SK-N-SH (cell line): ENCODE data around the gene PITPNM3. TPM values are rescaled to one million over a fixed set of nuclear protein-coding genes. Genes with fewer than 3 reads are reported as not detected.

ENCODE experiments used
- CTCF ChIA-PET: fragments of 300-600, 350-600 bp; formaldehyde crosslinking; extraction: SDS; loops from one replicate; lab custom pipeline; 2021; lab: Yijun Ruan, JAX
- POLR2A ChIA-PET: fragments of 350-600 bp; sonication (Branson Sonifier 250); formaldehyde crosslinking; extraction: SDS; loops from one replicate; lab custom pipeline; 2020; ENCODE audit warnings: antibody characterized with exemption, inconsistent platforms; lab: Yijun Ruan, JAX
- DNase-seq: peaks from one replicate; pipeline ENCODE4 v3.0.0; 2012
- H2AFZ ChIP-seq: fragments of 200-600 bp; sonication (generic); 2 replicates; pipeline ENCODE4 v1.8.1; 2016; ENCODE audit warnings: antibody characterized with exemption, mild to moderate bottlenecking, low read depth
- H3F3A ChIP-seq: fragments of 200-600 bp; sonication (generic); replicated peaks from 2 replicates; pipeline ENCODE3; 2016; ENCODE audit warnings: antibody characterized with exemption, mild to moderate bottlenecking; ENCODE audit not compliant: insufficient read depth
- H3K27ac ChIP-seq, 2 experiments: fragments of 200-500 bp in 1 of 2; fragments of 200-600 bp in 1 of 2; sonication (Bioruptor generic) in 1 of 2; sonication (generic), shearing (Covaris generic) in 1 of 2; 2 replicates each; pipeline versions ENCODE4 v1.5.1 to v1.6.1; 2014 to 2016; ENCODE audit warnings: low read depth in 2 of 2, inconsistent platforms in 1 of 2, low read length in 1 of 2, mild to moderate bottlenecking in 1 of 2, mixed read lengths in 1 of 2
- H3K27me3 ChIP-seq: fragments of 200-600 bp; sonication (generic), shearing (Covaris generic); 2 replicates; pipeline ENCODE4 v1.6.1; 2016; ENCODE audit warnings: mixed run types; ENCODE audit not compliant: insufficient read depth
- H3K36me3 ChIP-seq, 2 experiments: fragments of 200-500 bp in 1 of 2; fragments of 200-600 bp in 1 of 2; sonication (Bioruptor generic) in 1 of 2; sonication (generic) in 1 of 2; replicated peaks in 1 of 2; 2 replicates each; pipeline versions ENCODE3 to v1.5.1; 2014 to 2016; ENCODE audit warnings: low read length in 1 of 2, mild to moderate bottlenecking in 1 of 2; ENCODE audit not compliant: insufficient read depth in 2 of 2, control insufficient read depth in 1 of 2
- H3K4me1 ChIP-seq, 2 experiments: fragments of 200-500 bp in 1 of 2; fragments of 200-600 bp in 1 of 2; sonication (Bioruptor generic) in 1 of 2; sonication (generic), shearing (Covaris generic) in 1 of 2; 2 replicates each; pipeline versions ENCODE4 v1.5.1 to v1.6.1; 2014 to 2016; ENCODE audit warnings: low read depth in 1 of 2, low read length in 1 of 2, mixed run types in 1 of 2; ENCODE audit not compliant: insufficient read depth in 2 of 2, control insufficient read depth in 1 of 2
- H3K4me2 ChIP-seq: fragments of 200-600 bp; sonication (generic), shearing (Covaris generic); 2 replicates; pipeline ENCODE4 v1.6.1; 2017; ENCODE audit warnings: mixed run types
- H3K4me3 ChIP-seq, 2 experiments: fragments of 200-500 bp in 1 of 2; fragments of 200-600 bp in 1 of 2; sonication (Bioruptor generic) in 1 of 2; sonication (generic), shearing (Covaris generic) in 1 of 2; 2 replicates each; pipeline versions ENCODE4 v1.5.1 to v1.8.1; 2014 to 2016; ENCODE audit warnings: low read depth in 2 of 2, inconsistent platforms in 1 of 2, low read length in 1 of 2, mild to moderate bottlenecking in 1 of 2, mixed read lengths in 1 of 2, moderate library complexity in 1 of 2
- H3K79me2 ChIP-seq: fragments of 200-600 bp; sonication (generic); 2 replicates; pipeline ENCODE4 v1.8.1; 2017; ENCODE audit warnings: mild to moderate bottlenecking; ENCODE audit not compliant: insufficient read depth
- H3K9ac ChIP-seq: fragments of 200-600 bp; sonication (generic); 2 replicates; pipeline ENCODE4 v1.6.1; 2017; ENCODE audit warnings: mixed run types
- H3K9me2 ChIP-seq: fragments of 200-600 bp; sonication (generic); 2 replicates; pipeline ENCODE4 v1.6.1; 2017; ENCODE audit warnings: mixed run types
- H3K9me3 ChIP-seq: fragments of 200-600 bp; sonication (generic); 2 replicates; pipeline ENCODE4 v1.6.1; 2017; ENCODE audit warnings: mixed run types, mild to moderate bottlenecking, moderate library complexity
- H4K20me1 ChIP-seq: fragments of 200-600 bp; sonication (generic); 2 replicates; pipeline ENCODE4 v1.6.1; 2017; ENCODE audit warnings: mild to moderate bottlenecking, mixed run types; ENCODE audit not compliant: insufficient read depth
- EP300 ChIP-seq, 2 experiments: IDR thresholded peaks; 2 replicates each; pipeline versions ENCODE4 v1.4.0 to v1.6.1; 2012; ENCODE audit warnings: borderline replicate concordance in 1 of 2, low read depth in 1 of 2, low read length in 1 of 2
- EZH2phosphoT487 ChIP-seq: fragments of 200-600 bp; sonication (generic); IDR thresholded peaks from 2 replicates; pipeline ENCODE4 v1.6.1; 2017; ENCODE audit warnings: low read depth, mixed run types, mild to moderate bottlenecking, antibody characterized with exemption, moderate library complexity, borderline replicate concordance
- GATA2 ChIP-seq: sonication (generic); formaldehyde crosslinking; IDR thresholded peaks from 2 replicates; pipeline ENCODE4 v1.5.0; 2020; ENCODE audit warnings: mild to moderate bottlenecking, missing genetic modification reagents
- JUND ChIP-seq: IDR thresholded peaks from 2 replicates; pipeline ENCODE4 v1.4.0; 2012
- MEF2A ChIP-seq: IDR thresholded peaks from 2 replicates; pipeline ENCODE4 v1.4.0; 2012; ENCODE audit warnings: low read depth, borderline replicate concordance
- NFIC ChIP-seq: IDR thresholded peaks from 2 replicates; pipeline ENCODE4 v1.4.0; 2012; ENCODE audit warnings: borderline replicate concordance
- NRF1 ChIP-seq: IDR thresholded peaks from 2 replicates; pipeline ENCODE4 v1.6.1; 2012; ENCODE audit warnings: low read depth, mild to moderate bottlenecking, low read length
- POLR2AphosphoS5 ChIP-seq: IDR thresholded peaks from 2 replicates; pipeline ENCODE4 v1.6.1; 2012; ENCODE audit warnings: low read depth, low read length
- RAD21 ChIP-seq: IDR thresholded peaks from 2 replicates; pipeline ENCODE4 v1.6.1; 2012; ENCODE audit warnings: mild to moderate bottlenecking, low read length
- RCOR1 ChIP-seq: fragments of 150-350 bp; IDR thresholded peaks from 2 replicates; pipeline ENCODE4 v1.6.1; 2017; ENCODE audit warnings: antibody characterized with exemption, low read length
- TAF1 ChIP-seq: IDR thresholded peaks from 2 replicates; pipeline ENCODE4 v1.6.1; 2012; ENCODE audit warnings: low read depth, mild to moderate bottlenecking, low read length, moderate library complexity, borderline replicate concordance
- TCF12 ChIP-seq: IDR thresholded peaks from 2 replicates; pipeline ENCODE4 v1.4.0; 2012
- TEAD4 ChIP-seq: IDR thresholded peaks from 2 replicates; pipeline ENCODE4 v1.4.0; 2012; ENCODE audit warnings: mild to moderate bottlenecking, borderline replicate concordance; ENCODE audit not compliant: insufficient read depth
- YY1 ChIP-seq: IDR thresholded peaks from 2 replicates; pipeline ENCODE4 v1.4.0; 2012; ENCODE audit warnings: low read depth, mild to moderate bottlenecking
- WGBS: methylation state at CpG from one replicate; pipeline ENCODE4 v1.1.6; 2017; ENCODE audit warnings: low lambda C conversion rate; 5-methylcytosine and 5-hydroxymethylcytosine counted together
- polyA plus RNA-seq, 3 experiments: library from polyadenylated mRNA; depleted of rRNA; stranded (reverse); fragments of >200 nt; gene quantifications; 2 replicates each; pipeline ENCODE4 v1.2.3, GENCODE V29; 2012
- TF ChIP-seq, protein P1 (sequence below): fragments of 200-600 bp; sonication (generic); IDR thresholded peaks from 2 replicates; pipeline ENCODE4 v1.6.1; 2017; ENCODE audit warnings: antibody characterized with exemption, mild to moderate bottlenecking, moderate library complexity
- TF ChIP-seq, protein P2 (sequence below): IDR thresholded peaks from 2 replicates; pipeline ENCODE4 v1.6.1; 2012; ENCODE audit warnings: mild to moderate bottlenecking, low read depth, low read length, moderate library complexity
- TF ChIP-seq, protein P3 (sequence below): IDR thresholded peaks from 2 replicates; pipeline ENCODE4; 2012
- TF ChIP-seq, protein P4 (sequence below): IDR thresholded peaks from 2 replicates; pipeline ENCODE4 v1.4.0; 2012; ENCODE audit warnings: low read depth

The PITPNM3 gene
- polyA plus RNA-seq, 1 of the 3 experiments (the other 2 are of a cell fraction) = 0.82 TPM

DNA sequence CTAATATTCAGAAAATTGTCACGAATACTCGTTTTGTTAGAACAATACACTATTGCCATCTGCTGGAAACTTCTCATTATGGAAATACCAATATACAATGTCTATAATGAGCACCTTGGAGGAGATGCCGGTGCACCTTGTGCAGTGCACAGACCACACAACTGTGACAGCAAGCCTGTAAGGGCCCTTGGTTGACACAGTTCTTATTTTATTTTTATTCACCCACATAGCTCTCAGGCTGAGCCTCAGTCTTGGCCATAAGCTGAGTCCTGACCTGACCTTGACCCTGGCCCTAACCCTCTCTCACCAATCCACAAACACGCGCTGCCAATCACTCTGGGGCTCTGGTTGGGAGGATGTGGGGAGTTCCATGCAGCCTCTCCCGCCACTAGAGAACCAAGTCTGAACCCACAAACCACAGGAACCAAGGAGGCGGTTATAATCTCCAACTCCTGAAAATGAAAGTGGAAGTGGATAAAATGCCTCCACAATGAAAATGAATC, 129.0 kb downstream of the PITPNM3 start:
- H3K79me2 ChIP-seq = no peaks in the 10 kb centered on the region
- CTCF ChIA-PET = interaction anchor here (1.9 to 2.1 kb wide), 2 partner anchors 9 to 840 kb away, joined by 7 to 9 read pairs; no protein-coding TSS in a partner anchor
- TF ChIP-seq MEF2A = no peak
- TF ChIP-seq, protein P1, sequence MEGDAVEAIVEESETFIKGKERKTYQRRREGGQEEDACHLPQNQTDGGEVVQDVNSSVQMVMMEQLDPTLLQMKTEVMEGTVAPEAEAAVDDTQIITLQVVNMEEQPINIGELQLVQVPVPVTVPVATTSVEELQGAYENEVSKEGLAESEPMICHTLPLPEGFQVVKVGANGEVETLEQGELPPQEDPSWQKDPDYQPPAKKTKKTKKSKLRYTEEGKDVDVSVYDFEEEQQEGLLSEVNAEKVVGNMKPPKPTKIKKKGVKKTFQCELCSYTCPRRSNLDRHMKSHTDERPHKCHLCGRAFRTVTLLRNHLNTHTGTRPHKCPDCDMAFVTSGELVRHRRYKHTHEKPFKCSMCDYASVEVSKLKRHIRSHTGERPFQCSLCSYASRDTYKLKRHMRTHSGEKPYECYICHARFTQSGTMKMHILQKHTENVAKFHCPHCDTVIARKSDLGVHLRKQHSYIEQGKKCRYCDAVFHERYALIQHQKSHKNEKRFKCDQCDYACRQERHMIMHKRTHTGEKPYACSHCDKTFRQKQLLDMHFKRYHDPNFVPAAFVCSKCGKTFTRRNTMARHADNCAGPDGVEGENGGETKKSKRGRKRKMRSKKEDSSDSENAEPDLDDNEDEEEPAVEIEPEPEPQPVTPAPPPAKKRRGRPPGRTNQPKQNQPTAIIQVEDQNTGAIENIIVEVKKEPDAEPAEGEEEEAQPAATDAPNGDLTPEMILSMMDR = peak; percentile 36
- TF ChIP-seq RAD21 = 0 out of 2 replicates have a peak, but pooled peaks have one; percentile 4
- TF ChIP-seq, all 33 proteins: peak for 2
- 56% methylated on average over 7 of the region's 7 CpGs for WGBS
- POLR2A ChIA-PET = no interaction called here
- Histone ChIP-seq H3K9me2 (no peaks in the 10 kb centered on the region), H3K27ac (no peak overlapping the region), H3K4me3 (no peak overlapping the region), H3K4me1 (no peaks in the 10 kb centered on the region), H3K9me3 (peaks cover 5% of the 10 kb centered on the region; the same call in 1 of the 2 replicates), H3K36me3 (no peaks in the 10 kb centered on the region), H3K4me2 (peak overlapping the region; percentile 62), H3K27me3 (peaks cover 13% of the 10 kb centered on the region; the same call in 1 of the 2 replicates), H3K9ac (no peak overlapping the region), H2AFZ (peak overlapping the region; percentile 18; the same call in 1 of the 2 replicates), H3F3A (no peaks in the 10 kb centered on the region), H4K20me1 (no peaks in the 10 kb centered on the region)
- no peak for DNase-seq

DNA sequence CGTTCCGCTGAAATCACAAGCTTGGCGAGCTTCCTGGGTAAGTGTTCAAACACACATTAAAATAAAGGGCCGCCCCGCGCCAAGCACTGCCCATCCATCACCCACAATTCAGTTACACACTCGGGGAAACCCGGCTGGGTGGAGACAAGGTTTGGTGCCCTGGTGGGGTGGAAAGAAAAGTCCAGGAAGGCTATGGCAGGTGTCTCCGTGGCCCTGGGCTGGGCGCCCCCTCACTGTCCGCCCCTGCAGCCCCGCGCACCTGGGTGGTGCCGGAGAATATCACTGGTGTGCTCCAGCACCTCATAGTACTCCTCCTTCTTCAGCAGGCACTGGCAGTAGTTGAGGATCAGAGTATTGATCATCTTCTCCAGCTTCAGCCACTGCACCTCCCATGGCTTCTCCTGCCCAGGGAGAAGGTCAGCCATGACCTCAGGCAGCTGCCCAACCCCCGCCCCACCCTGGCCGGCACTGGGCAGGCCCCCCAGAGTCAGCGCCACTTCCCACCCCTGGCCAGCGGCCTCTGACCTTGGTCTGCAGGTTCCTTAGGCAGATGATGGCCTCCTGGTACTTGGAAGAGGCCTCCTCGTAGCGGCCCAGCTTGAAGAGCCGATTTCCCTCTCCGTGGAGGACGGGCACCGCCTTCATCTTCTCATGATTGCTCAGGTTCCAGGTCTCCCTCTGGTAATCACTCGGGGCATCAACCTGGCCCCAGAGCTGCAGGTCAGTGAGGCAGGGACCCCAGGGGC, 129.8 kb downstream of the PITPNM3 start:
- Histone ChIP-seq H3F3A (no peaks in the 10 kb centered on the region), H4K20me1 (no peaks in the 10 kb centered on the region), H3K27ac (no peak overlapping the region), H3K9ac (no peak overlapping the region), H3K4me1 (no peaks in the 10 kb centered on the region), H2AFZ (no peak overlapping the region), H3K9me2 (no peaks in the 10 kb centered on the region), H3K36me3 (no peaks in the 10 kb centered on the region)
- ChIA-PET CTCF (interaction anchor here (1.9 to 2.1 kb wide), 2 partner anchors 9 to 839 kb away, joined by 7 to 9 read pairs; no protein-coding TSS in a partner anchor), POLR2A (no interaction called here)
- 77% methylated on average over 10 of the region's 25 CpGs for WGBS
- no peak for TF ChIP-seq MEF2A
- TF ChIP-seq TAF1 = no peak
- no peak for TF ChIP-seq POLR2AphosphoS5
- no peak for TF ChIP-seq EZH2phosphoT487
- no peak for TF ChIP-seq NFIC
- TF ChIP-seq RCOR1 = no peak
- no peak for TF ChIP-seq NRF1
- TF ChIP-seq TEAD4 = no peak
- TF ChIP-seq, protein P2, sequence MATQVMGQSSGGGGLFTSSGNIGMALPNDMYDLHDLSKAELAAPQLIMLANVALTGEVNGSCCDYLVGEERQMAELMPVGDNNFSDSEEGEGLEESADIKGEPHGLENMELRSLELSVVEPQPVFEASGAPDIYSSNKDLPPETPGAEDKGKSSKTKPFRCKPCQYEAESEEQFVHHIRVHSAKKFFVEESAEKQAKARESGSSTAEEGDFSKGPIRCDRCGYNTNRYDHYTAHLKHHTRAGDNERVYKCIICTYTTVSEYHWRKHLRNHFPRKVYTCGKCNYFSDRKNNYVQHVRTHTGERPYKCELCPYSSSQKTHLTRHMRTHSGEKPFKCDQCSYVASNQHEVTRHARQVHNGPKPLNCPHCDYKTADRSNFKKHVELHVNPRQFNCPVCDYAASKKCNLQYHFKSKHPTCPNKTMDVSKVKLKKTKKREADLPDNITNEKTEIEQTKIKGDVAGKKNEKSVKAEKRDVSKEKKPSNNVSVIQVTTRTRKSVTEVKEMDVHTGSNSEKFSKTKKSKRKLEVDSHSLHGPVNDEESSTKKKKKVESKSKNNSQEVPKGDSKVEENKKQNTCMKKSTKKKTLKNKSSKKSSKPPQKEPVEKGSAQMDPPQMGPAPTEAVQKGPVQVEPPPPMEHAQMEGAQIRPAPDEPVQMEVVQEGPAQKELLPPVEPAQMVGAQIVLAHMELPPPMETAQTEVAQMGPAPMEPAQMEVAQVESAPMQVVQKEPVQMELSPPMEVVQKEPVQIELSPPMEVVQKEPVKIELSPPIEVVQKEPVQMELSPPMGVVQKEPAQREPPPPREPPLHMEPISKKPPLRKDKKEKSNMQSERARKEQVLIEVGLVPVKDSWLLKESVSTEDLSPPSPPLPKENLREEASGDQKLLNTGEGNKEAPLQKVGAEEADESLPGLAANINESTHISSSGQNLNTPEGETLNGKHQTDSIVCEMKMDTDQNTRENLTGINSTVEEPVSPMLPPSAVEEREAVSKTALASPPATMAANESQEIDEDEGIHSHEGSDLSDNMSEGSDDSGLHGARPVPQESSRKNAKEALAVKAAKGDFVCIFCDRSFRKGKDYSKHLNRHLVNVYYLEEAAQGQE = no peak
- no peak for TF ChIP-seq EP300 (IDR thresholded peaks at IDR 0.05; ENCODE audit: borderline replicate concordance in 1 of 2, low read depth in 1 of 2, low read length in 1 of 2)
- no peak for TF ChIP-seq GATA2 (CRISPR knock-in tag)
- TF ChIP-seq, protein P3, sequence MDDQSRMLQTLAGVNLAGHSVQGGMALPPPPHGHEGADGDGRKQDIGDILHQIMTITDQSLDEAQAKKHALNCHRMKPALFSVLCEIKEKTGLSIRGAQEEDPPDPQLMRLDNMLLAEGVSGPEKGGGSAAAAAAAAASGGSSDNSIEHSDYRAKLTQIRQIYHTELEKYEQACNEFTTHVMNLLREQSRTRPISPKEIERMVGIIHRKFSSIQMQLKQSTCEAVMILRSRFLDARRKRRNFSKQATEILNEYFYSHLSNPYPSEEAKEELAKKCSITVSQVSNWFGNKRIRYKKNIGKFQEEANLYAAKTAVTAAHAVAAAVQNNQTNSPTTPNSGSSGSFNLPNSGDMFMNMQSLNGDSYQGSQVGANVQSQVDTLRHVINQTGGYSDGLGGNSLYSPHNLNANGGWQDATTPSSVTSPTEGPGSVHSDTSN = no peak
- TF ChIP-seq, protein P4, sequence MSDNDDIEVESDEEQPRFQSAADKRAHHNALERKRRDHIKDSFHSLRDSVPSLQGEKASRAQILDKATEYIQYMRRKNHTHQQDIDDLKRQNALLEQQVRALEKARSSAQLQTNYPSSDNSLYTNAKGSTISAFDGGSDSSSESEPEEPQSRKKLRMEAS = no peak
- TF ChIP-seq TCF12 = no peak
- no peak for TF ChIP-seq YY1
- no peak for TF ChIP-seq JUND
- TF ChIP-seq RAD21 = no peak
- TF ChIP-seq, all 33 proteins: peak for 0
- H3K27me3 ChIP-seq = peaks cover 16% of the 10 kb centered on the region
- H3K4me3 ChIP-seq = no peak overlapping the region
- peaks cover 5% of the 10 kb centered on the region; the same call in 1 of the 2 replicates for H3K9me3 ChIP-seq
- no peak overlapping the region for H3K4me2 ChIP-seq
- no peak for DNase-seq
- H3K79me2 ChIP-seq = no peaks in the 10 kb centered on the region
